SIG-M5 treated with dmso at 0.1 percent for 504 hours (cell line): ENCODE results near the gene MCU.
"Not testable (repeated sequence)": the region's sequence is repeated elsewhere in the genome, so short reads cannot be mapped to it uniquely, and the experiment has no call there.

ENCODE experiments used
- DNase-seq: peaks from one replicate; lab custom pipeline; 2025; ENCODE audit not compliant: unreplicated experiment; lab: John Stamatoyannopoulos, UW

Gene MCU

DNA sequence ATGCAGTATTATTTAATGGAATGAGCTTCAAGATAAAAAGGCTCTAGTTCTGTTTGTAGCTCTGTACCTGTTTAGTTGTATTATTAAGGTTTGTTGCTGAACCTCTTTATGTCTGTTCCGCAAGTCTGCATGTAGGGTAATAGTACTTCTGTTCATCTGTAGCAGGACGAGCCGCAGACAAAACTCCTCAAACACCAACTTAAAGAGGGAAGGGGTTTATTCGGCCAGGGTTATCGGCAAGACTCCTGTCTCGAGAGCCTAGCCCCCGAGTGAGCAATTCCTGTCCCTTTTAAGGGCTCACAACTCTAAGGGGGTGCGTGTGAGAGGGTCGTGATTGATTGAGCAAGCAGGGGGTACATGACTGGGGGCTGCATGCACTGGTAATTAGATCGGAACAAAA is 67.0 kb downstream of the MCU start:
- not testable (repeated sequence) for DNase-seq

DNA sequence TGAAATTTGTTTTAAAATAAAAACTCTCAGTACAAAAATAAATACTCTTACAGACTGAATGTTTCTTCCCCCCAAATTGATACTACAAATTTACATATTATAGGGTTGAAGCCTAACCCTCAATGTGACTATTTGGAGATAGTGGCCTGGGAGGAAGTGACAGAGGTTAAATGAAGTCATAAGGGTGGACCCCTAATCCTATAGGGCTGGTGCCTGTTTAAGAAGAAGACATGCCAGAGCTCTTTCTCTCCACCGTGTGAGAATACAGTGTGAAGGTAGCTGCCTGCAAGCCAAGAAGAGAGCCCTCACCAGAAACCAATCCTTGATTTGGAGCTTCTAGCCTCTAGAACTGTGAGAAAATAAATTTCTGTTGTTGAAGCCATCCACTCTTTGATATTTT is 67.6 kb downstream of the MCU start:
- no peak for DNase-seq

DNA sequence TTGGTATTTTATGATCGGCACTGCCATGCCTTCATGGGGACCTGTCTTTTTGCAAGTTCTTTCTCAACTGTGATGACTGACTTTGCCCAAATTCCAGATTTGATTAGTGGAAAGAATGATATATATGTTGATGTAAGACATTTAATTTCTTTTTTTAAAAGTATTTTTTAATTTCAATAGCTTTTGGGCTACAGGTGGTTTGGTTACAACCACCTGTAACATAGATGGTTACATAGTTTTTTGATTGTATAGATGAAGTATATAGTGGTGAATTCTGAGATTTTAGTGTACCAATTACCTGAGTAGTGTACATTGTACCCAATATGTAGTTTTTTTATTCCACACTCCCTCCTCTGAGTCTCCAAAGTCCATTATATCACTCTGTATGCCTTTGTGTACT is 69.6 kb downstream of the MCU start:
- DNase-seq = no peak

DNA sequence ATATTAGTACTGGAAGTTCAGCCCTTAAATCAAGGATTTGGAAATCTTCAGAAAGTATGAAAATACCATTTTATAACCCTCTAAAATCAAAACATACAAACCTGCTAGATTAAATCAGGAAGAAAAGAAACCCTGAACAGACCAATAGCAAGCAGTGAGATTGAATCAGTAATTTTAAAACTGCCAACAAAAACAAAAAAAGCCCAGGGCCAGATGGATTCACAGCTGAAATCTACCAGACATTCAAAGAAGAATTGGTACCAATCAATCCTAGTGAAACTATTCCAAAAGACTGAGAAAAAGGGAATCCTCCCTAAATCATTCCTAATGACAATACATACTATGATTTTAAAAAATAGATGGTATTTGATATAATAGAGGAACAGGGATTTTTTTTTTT is 70.1 kb downstream of the MCU start:
- no peak for DNase-seq

DNA sequence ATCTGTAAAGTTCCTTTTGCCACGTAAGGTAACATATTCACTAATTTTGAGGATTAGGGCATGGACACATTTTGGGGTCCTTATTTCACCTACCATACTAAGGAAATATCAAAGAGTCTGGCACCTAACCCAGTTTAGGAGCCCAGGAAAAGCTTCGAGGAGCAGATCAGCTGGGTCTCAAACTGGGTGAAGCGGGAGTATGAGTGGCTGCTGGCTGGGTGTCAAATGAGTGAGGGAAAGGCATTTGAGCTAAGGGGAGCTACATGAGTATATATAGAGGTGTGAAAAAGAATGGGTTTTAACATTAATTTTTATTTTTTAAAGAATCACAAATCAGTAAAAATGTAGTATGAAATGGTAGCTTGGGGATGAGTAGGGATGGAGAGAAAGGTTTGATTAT is 71.3 kb downstream of the MCU start:
- no peak for DNase-seq

DNA sequence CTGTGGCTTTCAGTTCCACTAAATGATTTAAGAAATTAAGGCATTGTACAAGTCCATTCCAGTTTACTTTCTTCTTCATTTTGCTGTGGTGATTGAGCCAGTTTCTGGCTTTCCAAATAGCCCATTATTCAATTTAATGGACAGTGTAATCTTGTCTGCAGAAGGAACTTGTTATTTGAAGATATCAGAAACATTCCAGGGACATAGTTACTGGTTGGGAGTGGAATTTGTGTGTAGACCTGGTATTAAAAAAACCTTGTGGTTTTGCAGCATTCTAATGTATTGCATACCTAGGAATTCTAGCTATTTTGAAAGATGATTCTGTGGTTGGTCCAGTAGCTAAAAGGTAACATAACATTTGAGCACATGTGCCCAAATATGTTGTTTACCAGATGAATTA is 72.2 kb downstream of the MCU start:
- no peak for DNase-seq

DNA sequence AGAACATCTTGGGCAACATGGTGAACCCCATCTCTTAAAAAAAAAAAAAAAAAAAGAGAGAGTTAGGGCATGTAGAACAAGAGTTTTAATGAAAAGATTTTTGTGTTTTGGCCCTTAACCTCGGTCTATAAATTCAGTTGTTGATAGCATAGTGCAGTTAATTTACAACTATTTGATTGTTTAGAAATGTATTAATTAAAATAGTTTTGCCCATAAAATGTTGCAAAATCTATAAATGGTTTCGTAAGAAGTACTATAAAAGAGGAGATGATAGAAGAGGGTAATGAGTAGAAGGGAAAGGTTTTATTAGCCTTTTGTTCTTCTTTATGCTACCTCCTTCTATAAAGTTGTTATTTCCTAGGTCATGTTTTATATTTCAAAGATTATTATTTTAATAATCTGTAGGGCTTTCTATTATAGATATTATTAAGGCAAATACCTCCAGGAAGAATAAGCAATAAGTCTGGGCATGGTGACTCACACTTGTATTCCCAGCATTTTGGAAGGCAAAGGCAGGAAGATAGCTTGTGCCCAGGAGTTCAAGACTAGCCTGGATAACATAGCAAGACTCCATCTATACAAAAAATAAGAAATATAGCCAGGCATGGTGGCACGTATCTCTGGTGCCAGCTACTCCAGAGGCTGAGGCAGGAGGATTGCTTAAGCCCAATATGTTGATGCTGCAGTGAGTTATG is 73.3 kb downstream of the MCU start:
- DNase-seq = no peak

DNA sequence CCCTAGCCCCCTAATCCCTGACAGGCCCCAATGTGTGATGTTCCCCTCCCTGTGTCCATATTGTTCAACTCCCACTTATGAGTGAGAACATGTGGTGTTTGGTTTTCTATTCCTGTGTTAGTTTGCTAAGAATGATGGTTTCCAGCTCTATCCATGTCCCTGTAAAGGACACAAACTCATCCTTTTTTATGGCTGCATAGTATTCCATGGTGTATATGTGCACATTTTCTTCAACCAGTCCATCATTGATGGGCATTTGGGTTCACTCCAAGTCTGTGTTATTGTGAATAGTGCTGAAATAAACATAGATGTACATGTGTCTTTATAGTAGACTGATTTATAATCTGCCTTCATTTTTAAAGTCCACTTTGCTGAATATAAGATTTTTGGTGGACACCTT is 79.3 kb downstream of the MCU start:
- DNase-seq = not testable (repeated sequence)

DNA sequence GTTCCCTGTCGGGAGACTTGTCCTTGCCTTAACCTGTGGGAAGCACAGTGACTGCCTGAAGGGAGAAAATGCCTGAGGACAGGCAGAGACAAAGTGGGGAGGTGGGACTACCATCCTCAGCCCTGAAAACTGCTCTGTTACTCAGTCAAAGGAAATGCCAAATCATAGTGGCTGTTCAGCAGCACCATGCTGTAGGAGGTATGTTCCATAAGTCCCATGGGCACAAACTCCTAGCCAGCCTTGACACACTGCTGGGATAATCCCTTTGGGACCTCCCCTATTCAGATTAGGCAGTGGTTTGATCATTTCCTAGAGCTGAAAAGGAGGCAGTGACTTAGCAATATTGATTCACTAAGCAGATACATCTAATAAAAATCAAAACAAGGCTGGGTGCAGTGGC is 80.1 kb downstream of the MCU start:
- no peak for DNase-seq

DNA sequence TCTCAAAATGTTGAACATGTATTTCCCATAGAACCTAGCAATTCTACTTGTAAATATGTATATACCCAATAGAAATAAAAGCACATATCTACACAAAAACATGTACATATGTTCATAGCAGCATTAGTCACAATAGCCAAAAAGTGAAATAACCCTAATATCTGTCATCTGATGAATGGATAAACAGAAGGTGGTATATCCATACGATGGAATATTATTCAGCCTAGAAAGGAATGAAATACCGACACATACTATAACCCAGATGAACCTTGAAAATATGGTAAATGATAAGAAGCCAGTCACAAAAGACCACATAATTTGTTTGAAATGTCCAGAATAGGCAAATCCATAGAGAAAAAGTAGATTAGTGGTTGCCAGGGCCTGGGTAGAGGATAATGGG is 87.9 kb downstream of the MCU start:
- DNase-seq = no peak

DNA sequence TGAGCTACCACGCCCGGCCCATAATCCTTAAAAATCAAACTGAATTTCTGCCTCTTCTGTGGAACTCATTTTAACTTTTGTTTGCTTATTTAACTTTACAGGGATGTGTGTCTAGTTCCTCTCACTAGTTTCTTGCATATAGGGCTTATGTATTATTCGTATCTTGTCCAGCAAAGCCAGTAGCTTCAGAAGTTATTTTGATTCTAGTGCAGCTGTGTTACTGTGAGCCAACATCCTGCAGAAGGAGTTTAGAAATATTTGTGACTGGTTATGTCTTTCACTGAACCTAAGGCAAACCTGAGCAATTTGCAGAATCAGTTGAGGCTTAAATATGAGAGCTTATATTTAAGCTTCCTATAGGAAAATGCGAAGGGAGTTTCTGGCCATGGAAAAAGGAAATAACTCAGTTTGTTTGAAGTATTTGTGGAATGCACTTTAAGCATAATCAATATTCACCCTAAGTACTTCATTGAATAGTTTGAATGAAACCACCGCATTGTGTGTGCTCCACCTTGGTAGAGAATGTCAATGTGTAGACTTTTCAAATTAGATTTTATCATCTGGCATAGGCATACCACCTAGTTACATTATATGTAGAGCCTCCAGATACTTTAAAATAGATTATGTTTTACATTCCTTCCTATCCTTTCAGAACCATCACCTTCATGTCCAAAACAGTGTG is 90.8 kb downstream of the MCU start:
- no peak for DNase-seq

DNA sequence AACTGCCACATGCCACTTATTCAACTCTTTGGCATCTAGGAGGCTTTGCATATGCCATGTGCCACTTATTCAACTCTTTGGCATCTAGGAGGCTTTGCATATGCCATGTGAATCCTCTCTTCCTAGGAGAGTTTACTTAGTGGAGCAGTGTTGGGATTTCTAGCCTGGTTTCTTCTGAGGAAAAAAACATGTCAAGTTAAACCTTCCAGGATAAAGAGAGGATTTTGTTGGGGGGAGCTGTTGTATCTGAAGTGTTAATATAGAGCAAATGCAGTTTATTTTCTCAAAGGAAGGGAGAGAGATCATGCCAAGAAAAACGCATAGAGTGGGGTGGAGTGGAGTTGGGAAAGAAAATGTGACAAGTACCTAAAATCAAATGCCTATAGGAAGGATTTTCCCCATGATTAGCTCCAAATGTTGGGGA is 91.5 kb downstream of the MCU start:
- no peak for DNase-seq

DNA sequence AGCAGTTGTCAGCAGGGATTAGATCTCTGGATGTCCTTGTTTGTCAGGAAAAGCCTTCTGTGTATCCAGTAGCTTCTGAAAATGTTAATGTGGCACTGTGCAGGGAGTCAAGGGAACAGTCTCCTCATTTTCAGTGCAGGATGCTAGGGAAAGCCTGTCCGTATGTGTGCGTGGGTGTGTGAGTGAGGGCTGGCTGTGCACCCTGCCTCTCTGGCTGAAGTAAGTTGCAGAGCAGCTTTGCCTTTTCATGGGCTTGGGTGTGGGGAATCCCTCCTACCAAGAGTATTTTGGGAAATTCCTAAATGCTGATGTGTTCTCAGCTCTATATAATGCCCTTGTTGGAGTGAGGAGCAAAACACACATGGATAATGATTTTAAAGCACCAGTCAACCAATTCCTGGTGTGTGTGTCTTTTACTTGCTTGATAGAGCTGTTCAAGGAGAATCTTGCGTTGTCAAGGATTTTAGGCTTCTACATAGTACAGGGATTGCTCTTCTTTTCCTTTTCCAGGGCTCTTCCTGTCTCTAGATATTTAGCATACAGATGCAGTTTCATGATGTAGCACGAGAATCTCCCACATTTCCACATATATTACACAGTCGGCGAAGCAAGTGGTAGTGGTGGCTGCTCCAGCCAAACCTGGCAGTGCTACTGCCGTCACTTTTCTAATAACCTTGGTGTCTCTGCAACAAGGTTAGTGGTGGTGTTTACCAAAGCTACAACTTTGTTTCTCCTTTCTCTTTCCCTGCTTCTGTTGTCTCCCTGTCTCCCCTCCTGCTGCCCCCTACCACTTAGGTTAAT is 92.8 kb downstream of the MCU start:
- DNase-seq = no peak

DNA sequence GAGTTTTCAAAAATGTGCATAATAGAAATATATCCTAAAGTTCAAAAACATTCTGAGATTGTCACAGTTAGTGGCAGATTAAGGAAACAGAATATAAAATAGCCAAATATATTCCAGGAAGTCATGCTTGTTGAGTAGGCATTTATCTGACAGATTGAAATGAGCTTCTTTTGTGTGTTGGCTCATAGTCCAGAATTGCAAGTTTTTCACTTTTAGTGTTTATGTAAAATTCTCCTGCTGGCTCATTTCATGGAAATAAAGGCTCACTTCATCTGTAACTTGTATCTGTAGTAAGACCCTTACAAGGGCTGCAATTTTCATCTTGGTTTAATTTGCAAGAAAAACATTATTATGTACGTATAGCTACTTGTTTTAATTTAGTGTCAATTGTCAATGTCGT is 93.5 kb downstream of the MCU start:
- DNase-seq = no peak

DNA sequence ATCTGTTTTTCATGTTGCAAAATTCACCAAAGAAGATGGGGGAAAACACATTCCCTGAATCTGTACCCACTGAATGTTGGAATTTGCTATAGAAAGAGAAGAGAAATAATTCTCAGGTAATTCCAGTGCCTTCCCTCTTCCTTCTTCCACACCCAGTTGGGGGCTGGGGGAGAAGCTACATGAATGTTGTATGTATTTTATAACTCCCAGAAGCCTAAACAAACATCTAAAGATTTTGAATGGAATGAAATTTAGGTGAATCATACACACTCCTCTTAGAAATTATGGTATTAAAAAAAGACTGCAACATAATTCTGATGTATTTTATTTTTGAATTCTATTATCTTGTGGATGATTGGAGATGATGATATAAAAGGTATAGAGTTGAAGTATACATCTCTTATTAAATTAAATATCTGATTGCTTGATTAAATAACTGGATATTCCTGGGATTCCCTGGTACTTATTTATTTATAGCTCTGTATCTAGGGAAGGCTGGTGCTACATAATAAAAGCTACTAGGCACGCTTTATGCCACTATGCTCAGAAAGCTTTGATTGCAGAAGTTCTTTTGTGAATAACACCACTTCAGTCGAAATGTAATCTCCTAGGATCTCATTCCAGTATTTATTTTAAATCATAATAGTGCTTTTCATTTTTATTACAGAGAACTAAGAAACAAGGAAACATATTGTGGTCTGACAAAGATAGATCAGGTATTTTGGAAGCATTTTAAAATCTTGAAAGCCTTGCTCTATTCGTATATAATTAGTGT is 98.5 kb downstream of the MCU start:
- no peak for DNase-seq

DNA sequence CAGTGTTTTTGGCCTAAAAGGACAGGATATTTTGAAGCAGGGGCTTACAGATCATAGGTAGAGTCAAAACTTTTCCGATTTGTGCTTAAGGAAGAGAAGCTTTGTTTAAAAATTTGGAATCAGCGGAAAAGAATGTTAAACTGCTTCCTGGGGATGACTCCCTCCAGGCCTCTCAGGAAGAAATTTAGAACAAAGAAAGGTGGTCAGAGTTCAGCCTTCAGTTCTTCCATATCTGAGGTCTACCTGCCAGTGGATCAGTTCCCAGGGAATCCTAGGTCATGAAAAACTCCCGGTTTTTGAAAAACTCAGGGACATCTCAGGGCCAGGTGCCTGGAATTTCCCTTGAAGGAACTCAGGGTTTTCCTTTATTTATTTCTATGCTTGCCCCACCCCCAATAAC is 100.3 kb downstream of the MCU start:
- DNase-seq = no peak

DNA sequence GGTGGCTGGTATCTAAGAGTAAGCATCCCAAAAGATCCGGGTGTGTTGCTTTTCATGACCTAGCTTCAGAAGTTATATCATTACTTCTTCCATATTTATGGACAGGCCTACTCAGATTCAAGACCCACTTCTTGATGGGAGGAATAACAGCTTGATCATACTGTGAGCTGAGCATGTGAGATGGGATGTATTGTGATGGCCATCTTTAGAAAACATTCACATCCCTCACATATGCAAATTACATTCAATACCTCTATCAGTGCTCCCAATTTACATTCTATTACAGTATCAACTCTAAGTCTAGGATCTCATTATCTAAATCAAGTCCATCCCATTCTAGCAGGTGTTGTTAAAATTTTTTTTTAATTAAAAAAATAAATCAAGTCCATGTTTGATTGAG is 101.8 kb downstream of the MCU start:
- DNase-seq = no peak

DNA sequence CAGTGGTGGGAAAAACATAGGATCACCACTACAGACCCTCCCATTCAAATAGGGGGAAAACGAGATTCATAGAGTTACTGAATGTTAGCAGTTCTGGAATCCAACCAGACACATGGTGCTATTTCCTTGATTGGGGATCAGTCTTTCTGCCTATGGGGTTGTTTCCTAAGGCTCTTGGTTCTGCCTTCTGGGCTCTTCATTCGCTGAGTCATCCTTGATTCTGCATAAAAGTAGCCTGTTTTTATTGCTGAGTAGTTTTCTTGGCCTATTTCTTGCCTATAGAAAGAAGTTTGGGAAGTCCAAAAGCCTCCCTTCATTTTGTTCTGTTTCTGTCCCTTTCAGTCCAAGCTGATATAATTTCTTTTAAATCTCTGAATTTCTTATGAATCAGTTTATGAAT is 102.3 kb downstream of the MCU start:
- DNase-seq = no peak

DNA sequence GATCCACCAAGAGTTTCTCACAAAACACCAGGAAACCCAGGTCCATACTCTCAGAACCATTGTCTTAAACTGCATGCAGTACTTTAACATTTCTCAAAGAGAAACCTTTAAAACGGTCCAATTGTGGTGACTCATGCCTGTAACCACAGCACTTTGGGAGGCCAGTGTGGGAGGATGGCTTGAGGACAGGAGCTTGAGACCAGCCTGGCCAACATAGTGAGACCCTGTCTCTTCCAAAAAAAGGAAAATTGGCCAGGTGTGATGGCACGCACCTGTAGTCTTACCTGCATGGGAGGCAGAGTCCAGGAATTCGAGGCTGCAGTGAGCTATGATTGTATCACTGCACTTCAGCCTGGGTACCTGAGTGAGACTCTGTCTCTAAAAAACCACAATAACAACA is 104.1 kb downstream of the MCU start:
- no peak for DNase-seq

DNA sequence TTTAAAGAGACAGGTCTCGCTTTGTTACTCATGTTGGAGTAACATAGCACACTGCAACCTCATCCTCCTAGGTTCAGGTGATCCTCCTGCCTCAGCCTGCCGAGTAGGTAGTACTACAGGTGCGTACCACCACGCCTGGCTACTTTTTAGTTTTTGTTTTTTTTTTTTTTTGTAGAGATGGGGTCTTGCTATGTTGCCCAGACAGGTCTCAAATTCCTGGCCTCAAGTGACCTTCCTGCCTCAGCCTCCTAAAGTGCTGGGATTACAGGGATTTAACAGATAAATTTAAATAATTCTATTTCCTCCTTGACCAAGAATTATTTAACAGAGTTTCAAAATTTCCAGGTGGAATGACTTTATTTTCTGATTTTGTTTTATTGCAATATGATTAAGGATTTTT is 104.6 kb downstream of the MCU start:
- no peak for DNase-seq

DNA sequence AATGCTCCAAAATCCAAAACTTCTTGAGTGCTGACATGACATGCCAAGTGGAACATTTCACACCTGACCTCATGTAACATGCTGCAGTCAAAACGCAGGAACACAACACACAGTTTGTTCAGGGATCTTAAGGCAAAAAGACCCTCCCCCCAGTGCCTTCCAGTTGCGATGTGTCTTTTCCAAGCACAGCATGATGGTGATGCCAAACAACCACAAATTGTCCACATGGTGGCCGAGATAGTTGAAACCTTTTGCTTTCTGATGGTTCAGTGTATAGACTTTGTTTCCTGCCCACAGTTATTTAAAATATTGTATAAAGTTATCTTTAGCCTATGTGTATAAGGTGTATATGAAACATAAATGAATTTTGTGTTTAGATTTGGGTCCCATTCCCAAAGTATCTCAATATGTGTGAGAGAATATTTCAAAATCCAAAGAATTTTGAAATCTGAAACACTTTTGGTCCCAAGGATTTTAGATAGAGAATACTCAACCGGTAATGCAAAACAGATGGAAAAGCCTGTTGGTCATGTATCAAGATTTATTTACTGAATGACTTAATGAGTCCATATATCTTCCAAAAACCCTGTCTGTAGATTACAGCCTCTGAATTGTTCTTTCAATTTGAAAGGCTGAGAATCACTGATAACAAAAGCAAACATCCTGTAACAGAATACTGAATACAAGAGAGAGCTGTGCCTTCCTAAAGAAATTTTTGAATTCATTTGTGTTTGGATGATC is 108.2 kb downstream of the MCU start:
- no peak for DNase-seq
